A204.1 (cell line): Measurements from ENCODE around the gene HEXIM2.

ENCODE experiments used
- FAIRE-seq: peaks from 2 replicates; lab custom pipeline; 2012; peaks lifted over from hg19 to GRCh38; lab: Jason Lieb, UNC

Gene HEXIM2

GRCh38 chr17:45145035-45145389, 16.7 kb upstream of the HEXIM2 start:
- no peak for FAIRE-seq

GRCh38 chr17:45146166-45146565, 15.5 kb upstream of the HEXIM2 start:
- no peak for FAIRE-seq

- no peak for FAIRE-seq
Measured at GRCh38 chr17:45146592-45146889, 15.1 kb upstream of the HEXIM2 start.

- no peak for FAIRE-seq
Measured at GRCh38 chr17:45146890-45147580, 14.6 kb upstream of the HEXIM2 start.

- peak; percentile 29 for FAIRE-seq
Measured at GRCh38 chr17:45147581-45148182, 14.0 kb upstream of the HEXIM2 start.

- FAIRE-seq, result peak; percentile 98
Measured at GRCh38 chr17:45148183-45149036, 13.3 kb upstream of the HEXIM2 start, which contains the start of gene HEXIM1. Gene HEXIM1, plus strand, starts transcription at chr17:45148475. Its CDS starts 716 bp downstream, at chr17:45149191.

- FAIRE-seq, result no peak
Measured at GRCh38 chr17:45149037-45149668, 12.5 kb upstream of the HEXIM2 start.

- FAIRE-seq, result no peak
Measured at GRCh38 chr17:45149669-45150664, 11.7 kb upstream of the HEXIM2 start.

GRCh38 chr17:45150911-45151809, 10.5 kb upstream of the HEXIM2 start:
- FAIRE-seq, result no peak

GRCh38 chr17:45155029-45155428, 6.6 kb upstream of the HEXIM2 start:
- no peak for FAIRE-seq

GRCh38 chr17:45155483-45155882, 6.2 kb upstream of the HEXIM2 start:
- no peak for FAIRE-seq

- no peak for FAIRE-seq
Measured at GRCh38 chr17:45156242-45156641, 5.4 kb upstream of the HEXIM2 start.

- FAIRE-seq, result no peak
Measured at GRCh38 chr17:45160447-45161287, 1.0 kb upstream of the HEXIM2 start.

GRCh38 chr17:45162025-45162687, 481 bp downstream of the HEXIM2 start:
- FAIRE-seq, result no peak

GRCh38 chr17:45164734-45165269, 3.1 kb downstream of the HEXIM2 start:
- FAIRE-seq, result no peak

- no peak for FAIRE-seq
Measured at GRCh38 chr17:45168991-45169752, 7.5 kb downstream of the HEXIM2 start.

GRCh38 chr17:45170280-45170930, 8.7 kb downstream of the HEXIM2 start:
- FAIRE-seq, result no peak
